Heart right ventricle (tissue), 16 donors: ENCODE data around the gene DAGLB. TPM values are rescaled to one million over a fixed set of nuclear protein-coding genes. Genes with fewer than 3 reads are reported as not detected.
A peak's percentile ranks its signal among the peaks of the same experiment; 100 is the strongest.

Experiments
- ATAC-seq, 8 donors: fragments of 200-7000 bp; cut with Tn5 transposase; one replicate each; pipeline ENCODE4 v1.9.1; 2020; ENCODE audit warnings: mild to moderate bottlenecking in 8 of 8, moderate library complexity in 8 of 8, moderate number of reproducible peaks in 1 of 8
- DNase-seq, 2 donors: peaks; one replicate each; pipeline ENCODE4 v3.0.0-alpha.2; 2020
- H3K27ac ChIP-seq, 10 donors: fragments of 200-600 bp; sonication (generic) in 2 of 10; one replicate each; pipeline versions ENCODE4 v1.5.0 to v1.8.0; 2020 to 2022; ENCODE audit warnings: mild to moderate bottlenecking in 3 of 10
- H3K27me3 ChIP-seq, 7 donors: fragments of 200-600 bp; one replicate each; pipeline ENCODE4 v1.8.0; 2021 to 2022; ENCODE audit warnings: mild to moderate bottlenecking in 2 of 7
- H3K36me3 ChIP-seq, 9 donors: fragments of 200-600 bp; sonication (generic) in 1 of 9; one replicate each; pipeline versions ENCODE4 v1.5.0 to v1.8.0; 2020 to 2022; ENCODE audit warnings: mild to moderate bottlenecking in 2 of 9
- H3K4me1 ChIP-seq, 9 donors: fragments of 200-600 bp; sonication (generic) in 1 of 9; one replicate each; pipeline versions ENCODE4 v1.5.0 to v1.8.0; 2020 to 2022; ENCODE audit warnings: mild to moderate bottlenecking in 4 of 9
- H3K4me3 ChIP-seq, 10 donors: fragments of 200-600 bp; sonication (generic) in 2 of 10; one replicate each; pipeline versions ENCODE4 v1.5.0 to v1.8.0; 2020 to 2022; ENCODE audit warnings: mild to moderate bottlenecking in 7 of 10, moderate library complexity in 2 of 10
- H3K9me3 ChIP-seq, 11 donors: fragments of 200-600 bp in 10 of 11; sonication (generic) in 2 of 11; one replicate each; pipeline versions ENCODE4 v1.5.0 to v1.8.0; 2013 to 2022; ENCODE audit warnings: mild to moderate bottlenecking in 2 of 11, control low read depth in 1 of 11, moderate library complexity in 1 of 11
- CTCF ChIP-seq, 9 donors: fragments of 200-600 bp; sonication (generic) in 2 of 9; IDR thresholded peaks; one replicate each; pipeline versions ENCODE4 v1.5.0 to v1.8.0; 2021 to 2022; ENCODE audit warnings: antibody characterized with exemption in 9 of 9, mild to moderate bottlenecking in 5 of 9, moderate library complexity in 1 of 9
- WGBS, 2 donors: extraction: QIAGEN DNeasy Blood & Tissue Kit; methylation state at CpG; one replicate each; pipeline ENCODE4 v1.1.7; 2013; ENCODE audit warnings: inconsistent platforms in 1 of 2; 5-methylcytosine and 5-hydroxymethylcytosine counted together
- intact Hi-C, 10 donors: fragments of 100-400 bp; cut with DNase I; formaldehyde crosslinking; loops; one replicate each; pipeline versions ENCODE4 v1.11.1 to v1.14.2; 2022
- polyA plus RNA-seq, 2 donors: library from polyadenylated mRNA; stranded (reverse); fragments of 200-250 nt; gene quantifications; one replicate each; pipeline ENCODE4 v1.2.3, GENCODE V29; 2013
- total RNA-seq, 10 donors: library from RNA; stranded (reverse); fragmentation: NEBNext Ultra II Directional in 3 of 10; extraction: Animal tissue kit (Norgen Biotek cat#: 25700) in 3 of 10; gene quantifications; one replicate each; pipeline versions ENCODE4 v1.2.1 to v1.2.4, GENCODE V29; 2021 to 2023
- donor health status: Arrhythmogenic right ventricular cardiomyopathy.
- donor health status: ischemic (EF 13 %, LVEDD 7.1; RV severe dilation, severe dysfunction).
- donor health status: healthy with polysubstance abuse.
- donor health status: DM: no; HTN: yes; CAD: no.
- donor health status: DM: no; HTN: no; CAD: no.
- donor health status: ischemic (EF 25% LVEDD 6.9; RV normal size, moderate dysfunction).
- donor health status: ischemic (EF 25% LVEDD 5.7; RV mildly dilated, moderate dysfunction).
- donor health status: healthy.
- donor health status: DM: yes; HTN: yes; CAD: no.
- donor health status: Ischemic cardiomyopathy.
- donor health status: ischemic (EF 35%, LVEDD 5.7; RV mildly dilated, moderate dysfunction).
- donor health status: nonischemic (EF 11% LVEDD 7.7; RV severe dilation, severe dysfunction).
- donor health status: DM: yes; HTN: yes; CAD: no.
- donor health status: PGD.
- donor health status: ischemic (EF 29% LVEDD 5.4; RV normal size, mild dysfunction).
- donor health status: nonischemic (EF 23%, LVEDD 6.1; RV moderate dilation, normal function).

The DAGLB gene
- total and polyA plus RNA-seq, 12 donors, result 4.8 to 12.9 (median 6.3) TPM

- Histone ChIP-seq H3K27ac (peak overlapping the region in 6 of 10 donors; percentile 22 to 55 (median 42)), H3K9me3 (no peaks in the 10 kb centered on the region), H3K36me3 (peaks cover 0 to 55% (median 0%) of the 10 kb centered on the region in 9 donors), H3K4me3 (peak overlapping the region in 3 of 10 donors; percentile 11 to 20 (median 17)), H3K4me1 (peaks cover 7 to 76% (median 65%) of the 10 kb centered on the region in 9 donors), H3K27me3 (no peaks in the 10 kb centered on the region)
- WGBS, 2 donors, result 25 to 37% methylated on average over 5 of the region's 5 CpGs
- DNase-seq (no peak), ATAC-seq (no peak)
- intact Hi-C loops, result no loop called here
- TF ChIP-seq CTCF (IDR thresholded peaks at IDR 0.05), result no peak
Observed at GRCh38 chr7:6480323-6480660, 32.5 kb upstream of the DAGLB start.

GRCh38 chr7:6479067-6479466, 31.3 kb upstream of the DAGLB start:
- no peak overlapping the region for H3K4me3 ChIP-seq
- H3K36me3 ChIP-seq, result peaks cover 0 to 67% (median 0%) of the 10 kb centered on the region in 9 donors
- peaks cover 7 to 75% (median 63%) of the 10 kb centered on the region in 9 donors for H3K4me1 ChIP-seq
- TF ChIP-seq CTCF (IDR thresholded peaks at IDR 0.05), result no peak
- no peaks in the 10 kb centered on the region for H3K9me3 ChIP-seq
- 91 to 94% methylated on average over 8 of the region's 8 CpGs for WGBS, 2 donors
- peak overlapping the region in 1 of 10 donors; percentile 47 for H3K27ac ChIP-seq
- no peak for ATAC-seq
- no peaks in the 10 kb centered on the region for H3K27me3 ChIP-seq
- intact Hi-C loops, result no loop called here
- no peak for DNase-seq

GRCh38 chr7:6478186-6478585, 30.4 kb upstream of the DAGLB start:
- TF ChIP-seq CTCF (IDR thresholded peaks at IDR 0.05), result no peak
- DNase-seq, result no peak
- Histone ChIP-seq H3K4me1 (peaks cover 7 to 75% (median 63%) of the 10 kb centered on the region in 9 donors), H3K4me3 (no peak overlapping the region), H3K36me3 (peaks cover 0 to 76% (median 0%) of the 10 kb centered on the region in 9 donors), H3K9me3 (no peaks in the 10 kb centered on the region), H3K27ac (no peak overlapping the region), H3K27me3 (no peaks in the 10 kb centered on the region)
- ATAC-seq, result no peak
- WGBS, 2 donors, result 95 to 96% methylated on average over 7 of the region's 7 CpGs
- intact Hi-C loops, result no loop called here

GRCh38 chr7:6477318-6477660, 29.5 kb upstream of the DAGLB start:
- no peak for TF ChIP-seq CTCF (IDR thresholded peaks at IDR 0.05)
- H3K27me3 ChIP-seq, result no peaks in the 10 kb centered on the region
- no peak overlapping the region for H3K27ac ChIP-seq
- no peaks in the 10 kb centered on the region for H3K9me3 ChIP-seq
- WGBS, 2 donors, result 63 to 75% methylated on average over 1 of the region's 1 CpG
- H3K4me3 ChIP-seq, result no peak overlapping the region
- ATAC-seq (no peak), DNase-seq (no peak)
- H3K4me1 ChIP-seq, result peaks cover 5 to 66% (median 54%) of the 10 kb centered on the region in 9 donors
- peaks cover 0 to 83% (median 0%) of the 10 kb centered on the region in 9 donors for H3K36me3 ChIP-seq
- intact Hi-C loops, result no loop called here
